WI38 (cell line): ENCODE data around the gene SH2D4B.

Experiments used
- H3K4me3 ChIP-seq: 2 replicates; pipeline ENCODE4 v1.5.1; 2011; ENCODE audit warnings: low read depth, mild to moderate bottlenecking, control low read depth, low read length
- CTCF ChIP-seq: IDR thresholded peaks from 2 replicates; pipeline ENCODE4 v1.5.1; 2012; ENCODE audit warnings: low read depth, mild to moderate bottlenecking, control low read depth, low read length

The SH2D4B gene

GRCh38 chr10:80537736-80538480 lies at the start of gene SH2D4B:
TSS of gene SH2D4B (plus strand) at chr10:80537902. CDS start at chr10:80538332, 430 bp downstream.
- H3K4me3 ChIP-seq = no peak within 1 kb of the TSS
- TF ChIP-seq CTCF = no peak

- H3K4me3 ChIP-seq = no peak overlapping the region
- TF ChIP-seq CTCF = no peak
These were observed 49.1 kb upstream of the SH2D4B start for GRCh38 chr10:80488539-80489066.

GRCh38 chr10:80489371-80490112 lies 48.2 kb upstream of the SH2D4B start:
- H3K4me3 ChIP-seq = no peak overlapping the region

GRCh38 chr10:80491251-80492102 lies 46.2 kb upstream of the SH2D4B start:
- H3K4me3 ChIP-seq = no peak overlapping the region
- no peak for TF ChIP-seq CTCF

More at GRCh38 chr10:80489371-80490112, 48.2 kb upstream of the SH2D4B start:
- TF ChIP-seq CTCF = no peak

- no peak overlapping the region for H3K4me3 ChIP-seq
- no peak for TF ChIP-seq CTCF
These were observed 44.7 kb upstream of the SH2D4B start for GRCh38 chr10:80492848-80493521.

GRCh38 chr10:80493522-80494051 lies 44.1 kb upstream of the SH2D4B start:
- TF ChIP-seq CTCF = no peak
- no peak overlapping the region for H3K4me3 ChIP-seq
